OCI-LY7 (cell line): ENCODE measurements around the gene ACTG2. TPM values are rescaled to one million over a fixed set of nuclear protein-coding genes. Genes with fewer than 3 reads are reported as not detected.

Source experiments
- BruUV-seq: library from RNA; stranded (reverse); fragments of 400-500 nt; replicated peaks from 2 replicates; lab custom pipeline; 2021; lab: Mats Ljungman, UMichigan
- CTCF ChIA-PET: fragments of 300-600 bp; sonication (Branson Sonifier 250); formaldehyde crosslinking; loops from one replicate; lab custom pipeline; 2022; ENCODE audit warnings: antibody characterized with exemption; ENCODE audit not compliant: unreplicated experiment; lab: Charles Lee
- POLR2A ChIA-PET: fragments of 300-600 bp; sonication (Branson Sonifier 250); formaldehyde crosslinking; loops from one replicate; lab custom pipeline; 2022; ENCODE audit warnings: antibody characterized with exemption; lab: Charles Lee
- DNase-seq: peaks from one replicate; pipeline ENCODE4 v3.0.0-alpha.2; 2015; ENCODE audit warnings: low spot score
- H2AFZ ChIP-seq: fragments of 200-600 bp; sonication (generic), shearing (Covaris generic); 2 replicates; pipeline ENCODE4 v1.6.1; 2014; ENCODE audit warnings: mild to moderate bottlenecking, antibody characterized with exemption, low read length, moderate library complexity
- H3K27ac ChIP-seq: fragments of 200-600 bp; sonication (generic); 2 replicates; pipeline ENCODE4 v1.5.1; 2014; ENCODE audit warnings: mixed run types, low read depth, mild to moderate bottlenecking, moderate library complexity, low read length, inconsistent platforms; ENCODE audit not compliant: poor library complexity, severe bottlenecking
- H3K36me3 ChIP-seq: fragments of 200-600 bp; sonication (generic); 2 replicates; pipeline ENCODE4 v1.6.1; 2014; ENCODE audit warnings: mild to moderate bottlenecking, antibody characterized with exemption, low read length, moderate library complexity, mixed read lengths; ENCODE audit not compliant: insufficient read depth
- H3K4me1 ChIP-seq: fragments of 200-600 bp; sonication (generic); 2 replicates; pipeline ENCODE4 v1.5.1; 2014; ENCODE audit warnings: mild to moderate bottlenecking, low read length; ENCODE audit not compliant: insufficient read depth, poor library complexity, severe bottlenecking
- H3K4me2 ChIP-seq: fragments of 200-600 bp; sonication (generic); 2 replicates; pipeline ENCODE4 v1.6.1; 2014; ENCODE audit warnings: mild to moderate bottlenecking, low read length
- H3K4me3 ChIP-seq: fragments of 200-600 bp; sonication (generic); 2 replicates; pipeline ENCODE4 v1.5.1; 2014; ENCODE audit warnings: mild to moderate bottlenecking, low read depth, low read length; ENCODE audit not compliant: poor library complexity, severe bottlenecking
- H3K79me2 ChIP-seq: fragments of 200-600 bp; sonication (generic); 2 replicates; pipeline ENCODE4 v1.6.1; 2016; ENCODE audit warnings: low read depth, mild to moderate bottlenecking, low read length, moderate library complexity, mixed read lengths; ENCODE audit not compliant: insufficient read depth
- H3K9me2 ChIP-seq: fragments of 200-600 bp; sonication (generic); 2 replicates; pipeline ENCODE4 v1.6.1; 2016; ENCODE audit warnings: mild to moderate bottlenecking, low read length, mixed read lengths; ENCODE audit not compliant: insufficient read depth
- H3K9me3 ChIP-seq: fragments of 200-600 bp; sonication (generic); 2 replicates; pipeline ENCODE4 v1.6.1; 2014; ENCODE audit warnings: mild to moderate bottlenecking, mixed run types, low read length, mixed read lengths
- H4K20me1 ChIP-seq: fragments of 200-600 bp; sonication (generic); 2 replicates; pipeline ENCODE4 v1.6.1; 2014; ENCODE audit warnings: mild to moderate bottlenecking, antibody characterized with exemption, low read length, moderate library complexity, mixed read lengths; ENCODE audit not compliant: insufficient read depth
- CTCF ChIP-seq: fragments of 200-600 bp; sonication (generic); conservative IDR thresholded peaks from 2 replicates; pipeline ENCODE4 v1.5.1; 2014; ENCODE audit warnings: mild to moderate bottlenecking, antibody characterized with exemption, low read length, moderate library complexity, mixed read lengths
- EZH2phosphoT487 ChIP-seq: fragments of 200-600 bp; sonication (generic); IDR thresholded peaks from 2 replicates; pipeline ENCODE4 v1.6.1; 2018; ENCODE audit warnings: low read depth, borderline replicate concordance, mild to moderate bottlenecking, mixed run types, antibody characterized with exemption, low read length, moderate library complexity, mixed read lengths
- intact Hi-C: fragments of 100-400 bp; cut with micrococcal nuclease; formaldehyde crosslinking; loops from one replicate; pipeline ENCODE4 v1.10.0; 2022; ENCODE audit not compliant: unreplicated experiment
- total RNA-seq, 2 experiments: library from RNA; depleted of rRNA in 1 of 2; stranded (reverse); fragments of >200 nt in 1 of 2; shearing (Covaris generic) in 1 of 2; gene quantifications; 2 replicates each; pipeline ENCODE4 v1.2.3, GENCODE V29; 2014 to 2022

ACTG2 gene
- total RNA-seq, 2 experiments from 2014 or later = not detected

- DNase-seq = no peak
- TF ChIP-seq EZH2phosphoT487 (no peak), CTCF (no peak)
- H3K4me3 ChIP-seq = no peak overlapping the region
- no peak overlapping the region for H3K27ac ChIP-seq
- intact Hi-C loops = no loop called here
- no peaks in the 10 kb centered on the region for H3K9me2 ChIP-seq
- H3K79me2 ChIP-seq = no peaks in the 10 kb centered on the region
- no TSS peak for BruUV-seq
- H3K36me3 ChIP-seq = no peaks in the 10 kb centered on the region
- H3K9me3 ChIP-seq = no peaks in the 10 kb centered on the region
- H3K4me2 ChIP-seq = no peak overlapping the region
- peaks cover 7% of the 10 kb centered on the region for H3K4me1 ChIP-seq
- H2AFZ ChIP-seq = no peak overlapping the region
- ChIA-PET POLR2A (interaction anchor here (0.5 to 0.9 kb wide), 3 partner anchors 11 to 230 kb away, joined by 3 to 6 read pairs (median 3); no protein-coding TSS in a partner anchor), CTCF (no interaction called here)
- H4K20me1 ChIP-seq = no peaks in the 10 kb centered on the region
Measured at GRCh38 chr2:73916666-73917065, 23.9 kb downstream of the ACTG2 start.

- no peak overlapping the region for H3K4me3 ChIP-seq
- intact Hi-C loops = no loop called here
- H2AFZ ChIP-seq = no peak overlapping the region
- no TSS peak for BruUV-seq
- H4K20me1 ChIP-seq = no peaks in the 10 kb centered on the region
- no peaks in the 10 kb centered on the region for H3K9me3 ChIP-seq
- DNase-seq = no peak
- no peaks in the 10 kb centered on the region for H3K9me2 ChIP-seq
- ChIA-PET POLR2A (interaction anchor here (0.5 to 0.9 kb wide), 3 partner anchors 11 to 230 kb away, joined by 3 to 6 read pairs (median 3); no protein-coding TSS in a partner anchor), CTCF (no interaction called here)
- no peaks in the 10 kb centered on the region for H3K36me3 ChIP-seq
- TF ChIP-seq EZH2phosphoT487 (no peak), CTCF (no peak)
- peaks cover 7% of the 10 kb centered on the region for H3K4me1 ChIP-seq
- no peak overlapping the region for H3K27ac ChIP-seq
- no peak overlapping the region for H3K4me2 ChIP-seq
- no peaks in the 10 kb centered on the region for H3K79me2 ChIP-seq
Measured at GRCh38 chr2:73917296-73917695, 24.5 kb downstream of the ACTG2 start.

- intact Hi-C loops = no loop called here
- POLR2A ChIA-PET = no interaction called here
Measured at GRCh38 chr2:73917696-73918207, 24.9 kb downstream of the ACTG2 start.

More at GRCh38 chr2:73917696-73918207, 24.9 kb downstream of the ACTG2 start:
- Histone ChIP-seq H3K27ac (no peak overlapping the region), H4K20me1 (no peaks in the 10 kb centered on the region), H3K4me3 (no peak overlapping the region), H3K4me2 (no peak overlapping the region), H3K4me1 (peaks cover 7% of the 10 kb centered on the region), H3K79me2 (no peaks in the 10 kb centered on the region), H3K9me2 (no peaks in the 10 kb centered on the region), H3K9me3 (no peaks in the 10 kb centered on the region), H2AFZ (no peak overlapping the region), H3K36me3 (no peaks in the 10 kb centered on the region)
- CTCF ChIA-PET = no interaction called here
- no peak for DNase-seq
- BruUV-seq = no TSS peak
- TF ChIP-seq CTCF = no peak
- no peak for TF ChIP-seq EZH2phosphoT487
